Liver (tissue), 10 donors: ENCODE results near the gene DDX50. TPM values are rescaled to one million over a fixed set of nuclear protein-coding genes. Genes with fewer than 3 reads are reported as not detected.

Experiments
- DNase-seq: peaks from one replicate; pipeline ENCODE4 v3.0.0-alpha.2; 2017; ENCODE audit warnings: low spot score
- H3K27ac ChIP-seq, 2 donors: one replicate each; pipeline ENCODE4 v1.7.0; 2013; ENCODE audit warnings: inconsistent platforms in 2 of 2, low read length in 2 of 2, control low read depth in 1 of 2, low read depth in 1 of 2, mild to moderate bottlenecking in 1 of 2
- H3K27me3 ChIP-seq, 4 donors: one replicate each; pipeline versions ENCODE4 v1.6.1 to v1.7.0; 2013; ENCODE audit warnings: low read length in 3 of 4, inconsistent platforms in 1 of 4, mild to moderate bottlenecking in 1 of 4, moderate library complexity in 1 of 4; ENCODE audit not compliant: control insufficient read depth in 4 of 4, insufficient read depth in 4 of 4
- H3K36me3 ChIP-seq, 4 donors: one replicate each; pipeline versions ENCODE4 v1.6.1 to v1.7.0; 2013; ENCODE audit warnings: low read length in 3 of 4, mild to moderate bottlenecking in 3 of 4, low read depth in 1 of 4, moderate library complexity in 1 of 4; ENCODE audit not compliant: control insufficient read depth in 4 of 4, insufficient read depth in 3 of 4
- H3K4me1 ChIP-seq, 4 donors: one replicate each; pipeline versions ENCODE4 v1.6.1 to v1.7.0; 2013; ENCODE audit warnings: low read length in 3 of 4, mild to moderate bottlenecking in 3 of 4, moderate library complexity in 1 of 4; ENCODE audit not compliant: control insufficient read depth in 4 of 4, insufficient read depth in 4 of 4
- H3K4me3 ChIP-seq, 3 donors: one replicate each; pipeline versions ENCODE4 v1.6.1 to v1.7.0; 2013; ENCODE audit warnings: low read length in 3 of 3, control low read depth in 1 of 3, low read depth in 1 of 3, mild to moderate bottlenecking in 1 of 3
- H3K9ac ChIP-seq, 2 donors: one replicate each; pipeline ENCODE4 v1.7.0; 2013; ENCODE audit warnings: low read length in 2 of 2, mild to moderate bottlenecking in 2 of 2, moderate library complexity in 2 of 2, control low read depth in 1 of 2, low read depth in 1 of 2
- H3K9me3 ChIP-seq, 4 donors: one replicate each; pipeline versions ENCODE4 v1.6.1 to v1.7.0; 2013; ENCODE audit warnings: low read length in 3 of 4; ENCODE audit not compliant: control insufficient read depth in 4 of 4
- EGR1 ChIP-seq, 2 donors: IDR thresholded peaks; 2 replicates each; pipeline ENCODE4 v1.6.1; 2016 to 2018; ENCODE audit warnings: antibody characterized with exemption in 2 of 2, low read depth in 2 of 2
- FOXA2 ChIP-seq: IDR thresholded peaks from 2 replicates; pipeline ENCODE4 v1.6.1; 2016; ENCODE audit warnings: antibody characterized with exemption
- HNF4G ChIP-seq: IDR thresholded peaks from 2 replicates; pipeline ENCODE4 v1.6.1; 2016; ENCODE audit warnings: antibody characterized with exemption
- JUND ChIP-seq, 2 donors: IDR thresholded peaks; 2 replicates each; pipeline ENCODE4 v1.6.1; 2016; ENCODE audit warnings: antibody characterized with exemption in 2 of 2
- NR2F2 ChIP-seq: IDR thresholded peaks from 2 replicates; pipeline ENCODE4 v1.6.1; 2016; ENCODE audit warnings: antibody characterized with exemption
- RAD21 ChIP-seq, 2 donors: IDR thresholded peaks; 2 replicates each; pipeline ENCODE4 v1.6.1; 2016; ENCODE audit warnings: antibody characterized with exemption in 2 of 2, mild to moderate bottlenecking in 2 of 2
- RXRA ChIP-seq, 2 donors: IDR thresholded peaks; 2 replicates each; pipeline ENCODE4 v1.6.1; 2017 to 2018; ENCODE audit warnings: antibody characterized with exemption in 2 of 2, mild to moderate bottlenecking in 1 of 2
- TAF1 ChIP-seq: conservative IDR thresholded peaks from 2 replicates; pipeline ENCODE4 v1.6.1; 2016; ENCODE audit warnings: antibody characterized with exemption, mild to moderate bottlenecking
- YY1 ChIP-seq: IDR thresholded peaks from 2 replicates; pipeline ENCODE4 v1.6.1; 2016; ENCODE audit warnings: antibody characterized with exemption, mild to moderate bottlenecking
- WGBS: extraction: QIAGEN DNeasy Blood & Tissue Kit; methylation state at CpG from one replicate; pipeline ENCODE4 v1.1.7; 2013; 5-methylcytosine and 5-hydroxymethylcytosine counted together
- polyA plus RNA-seq, 2 donors: library from polyadenylated mRNA; stranded (reverse) in 1 of 2; unstranded in 1 of 2; fragments of 200-250 nt in 1 of 2; fragments of >200 nt in 1 of 2; fragmentation: Nextera tagmentation in 1 of 2; extraction: Ambion mirVana in 1 of 2; gene quantifications; one replicate each; pipeline versions ENCODE4 v1.2.1 to v1.2.3, GENCODE V29; 2013 to 2015
- small RNA-seq: library from RNA; depleted of rRNA; stranded (forward); fragments of <200 nt; gene quantifications from one replicate; pipeline ENCODE3, GENCODE V24; 2014
- total RNA-seq, 2 donors: library from RNA; depleted of rRNA; stranded (reverse); fragments of >200 nt; gene quantifications; one replicate each; pipeline ENCODE4 v1.2.3, GENCODE V29; 2014
- TF ChIP-seq, protein P1 (sequence below): fragments of 150-350 bp; IDR thresholded peaks from 2 replicates; pipeline ENCODE4 v1.5.1; 2017; ENCODE audit warnings: improper control_type of control experiment, low read depth, low read length; ENCODE audit not compliant: missing input control
- TF ChIP-seq, protein P2 (sequence below): IDR thresholded peaks from 2 replicates; pipeline ENCODE4 v1.6.1; 2016; ENCODE audit warnings: antibody characterized with exemption
- donor health status: healthy.
- donor health status: healthy.
- donor health status: healthy.
- donor health status: healthy.
- donor health status: healthy.

Gene DDX50
- total and polyA plus RNA-seq, 4 donors, result 7.0 to 18.8 (median 10.5) TPM

DNA sequence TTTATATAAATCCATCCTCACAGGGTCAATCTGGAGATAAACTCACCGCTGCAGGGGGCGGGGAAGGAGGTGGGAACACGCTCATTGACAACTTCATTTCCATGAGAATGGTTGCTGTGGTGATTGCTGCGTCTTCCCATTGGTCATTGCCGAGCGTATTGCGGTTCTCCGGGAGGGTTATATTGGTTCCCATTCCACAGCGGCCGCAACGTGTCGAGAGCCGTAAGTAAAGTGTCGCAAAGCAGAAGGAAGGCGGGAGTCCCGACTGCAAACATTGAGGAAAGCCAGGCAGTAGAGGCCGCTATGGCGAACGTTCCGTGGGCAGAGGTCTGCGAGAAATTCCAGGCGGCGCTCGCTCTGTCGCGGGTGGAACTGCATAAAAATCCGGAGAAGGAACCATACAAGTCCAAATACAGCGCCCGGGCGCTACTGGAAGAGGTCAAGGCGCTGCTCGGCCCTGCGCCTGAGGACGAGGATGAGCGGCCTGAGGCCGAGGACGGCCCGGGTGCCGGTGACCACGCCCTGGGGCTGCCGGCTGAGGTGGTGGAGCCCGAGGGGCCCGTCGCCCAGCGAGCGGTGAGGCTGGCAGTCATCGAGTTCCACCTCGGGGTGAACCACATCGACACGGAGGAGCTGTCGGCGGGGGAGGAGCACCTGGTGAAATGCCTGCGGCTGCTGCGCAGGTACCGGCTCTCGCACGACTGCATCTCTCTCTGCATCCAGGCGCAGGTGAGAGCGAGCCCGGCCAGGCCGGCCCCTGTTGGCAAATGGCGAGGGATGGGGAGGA lies 87.6 kb downstream of the DDX50 start, which contains the start of gene KIFBP (continued):
- TF ChIP-seq, protein P1, sequence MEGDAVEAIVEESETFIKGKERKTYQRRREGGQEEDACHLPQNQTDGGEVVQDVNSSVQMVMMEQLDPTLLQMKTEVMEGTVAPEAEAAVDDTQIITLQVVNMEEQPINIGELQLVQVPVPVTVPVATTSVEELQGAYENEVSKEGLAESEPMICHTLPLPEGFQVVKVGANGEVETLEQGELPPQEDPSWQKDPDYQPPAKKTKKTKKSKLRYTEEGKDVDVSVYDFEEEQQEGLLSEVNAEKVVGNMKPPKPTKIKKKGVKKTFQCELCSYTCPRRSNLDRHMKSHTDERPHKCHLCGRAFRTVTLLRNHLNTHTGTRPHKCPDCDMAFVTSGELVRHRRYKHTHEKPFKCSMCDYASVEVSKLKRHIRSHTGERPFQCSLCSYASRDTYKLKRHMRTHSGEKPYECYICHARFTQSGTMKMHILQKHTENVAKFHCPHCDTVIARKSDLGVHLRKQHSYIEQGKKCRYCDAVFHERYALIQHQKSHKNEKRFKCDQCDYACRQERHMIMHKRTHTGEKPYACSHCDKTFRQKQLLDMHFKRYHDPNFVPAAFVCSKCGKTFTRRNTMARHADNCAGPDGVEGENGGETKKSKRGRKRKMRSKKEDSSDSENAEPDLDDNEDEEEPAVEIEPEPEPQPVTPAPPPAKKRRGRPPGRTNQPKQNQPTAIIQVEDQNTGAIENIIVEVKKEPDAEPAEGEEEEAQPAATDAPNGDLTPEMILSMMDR, result peak; percentile 25
- TF ChIP-seq TAF1, result peak; percentile 80

DNA sequence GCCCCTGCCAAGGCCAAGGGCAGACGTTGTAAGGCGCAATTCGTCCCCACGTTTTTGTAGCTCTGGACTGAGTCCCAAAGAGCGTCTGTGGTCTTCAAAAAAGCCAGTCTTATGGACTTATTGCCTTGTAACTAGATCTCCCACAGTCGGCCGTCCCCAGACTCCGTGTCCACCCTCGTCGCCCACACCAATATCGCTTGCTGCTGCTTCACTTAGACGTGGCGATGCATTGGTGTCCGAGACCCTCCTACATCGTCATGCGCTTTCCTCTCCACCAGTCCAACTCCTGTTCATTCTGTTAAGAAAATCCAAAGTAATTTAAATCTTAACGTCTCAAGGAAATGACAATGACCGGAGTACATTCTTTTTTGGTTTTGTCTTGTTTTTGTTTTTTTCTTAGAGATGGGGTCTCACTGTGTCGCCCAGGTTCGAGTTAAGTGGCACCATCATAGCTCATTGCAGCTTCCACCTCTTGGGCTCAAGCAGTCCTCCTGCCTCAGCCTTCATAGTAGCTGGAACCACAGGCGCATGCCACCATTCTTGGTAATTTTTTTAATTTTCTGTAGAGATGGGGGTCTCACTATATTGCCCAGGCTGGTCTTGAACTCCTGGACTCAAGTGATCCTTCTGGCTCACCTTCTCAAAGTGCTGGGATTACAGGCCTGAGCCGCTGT lies 88.3 kb downstream of the DDX50 start:
- no peak for DNase-seq
- peak overlapping the region; percentile 86 to 96 (median 91) for H3K4me3 ChIP-seq
- no peak for TF ChIP-seq YY1
- TF ChIP-seq, protein P2, sequence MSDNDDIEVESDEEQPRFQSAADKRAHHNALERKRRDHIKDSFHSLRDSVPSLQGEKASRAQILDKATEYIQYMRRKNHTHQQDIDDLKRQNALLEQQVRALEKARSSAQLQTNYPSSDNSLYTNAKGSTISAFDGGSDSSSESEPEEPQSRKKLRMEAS, result no peak
- TF ChIP-seq JUND (IDR thresholded peaks at IDR 0.05), result no peak
- TF ChIP-seq EGR1 (IDR thresholded peaks at IDR 0.05; ENCODE audit: low read depth in 2 of 2), result no peak
- TF ChIP-seq RAD21 (IDR thresholded peaks at IDR 0.05), result no peak
- TF ChIP-seq NR2F2, result no peak
- no peaks in the 10 kb centered on the region for H3K27me3 ChIP-seq
- H3K4me1 ChIP-seq, result peaks cover 0 to 19% (median 12%) of the 10 kb centered on the region in 4 donors
- peaks cover 0 to 9% (median 5%) of the 10 kb centered on the region in 4 donors for H3K36me3 ChIP-seq
- no peaks in the 10 kb centered on the region for H3K9me3 ChIP-seq
- WGBS, result 24% methylated on average over 22 of the region's 22 CpGs
- H3K9ac ChIP-seq, result peak overlapping the region; percentile 60 to 84
- H3K27ac ChIP-seq, result peak overlapping the region; percentile 69 to 70

DNA sequence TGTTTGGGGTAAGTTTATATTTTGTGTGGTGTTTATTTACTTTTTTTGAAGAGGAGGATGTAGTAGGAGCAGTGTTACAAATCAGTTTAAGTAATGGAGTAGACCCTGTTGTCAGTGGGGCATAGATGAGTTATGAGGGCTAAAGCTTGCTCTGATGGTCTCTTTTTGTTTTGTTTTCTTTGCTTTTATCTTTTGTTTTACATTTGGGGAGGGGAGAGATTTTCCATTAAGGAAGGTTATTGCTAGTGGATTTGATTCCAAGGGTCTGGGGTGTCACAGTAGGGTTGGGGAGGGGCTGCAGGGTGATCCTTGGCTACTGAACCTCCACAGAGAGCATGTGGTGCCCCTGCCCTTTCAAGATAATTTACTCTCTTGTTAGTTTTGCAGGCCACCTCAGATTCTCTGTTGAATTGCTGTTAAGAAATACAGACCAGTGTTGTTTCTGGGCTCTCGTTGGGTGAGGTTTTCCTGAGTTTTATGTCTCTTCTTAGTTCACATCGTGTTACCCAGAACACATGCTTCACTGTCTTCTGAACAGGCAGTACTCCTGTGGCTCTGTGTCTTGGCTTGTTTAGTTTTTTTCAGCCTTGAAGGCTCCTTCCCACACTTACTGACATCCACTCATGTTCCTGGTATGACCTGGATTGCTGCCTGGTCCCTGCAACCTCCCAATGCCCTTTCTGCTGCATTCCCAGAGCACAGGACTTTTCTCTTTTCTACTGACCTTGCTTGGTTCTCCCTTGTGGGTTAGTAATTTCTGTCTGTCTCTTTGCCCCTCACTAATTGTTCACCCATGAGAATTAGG lies 91.7 kb downstream of the DDX50 start:
- TF ChIP-seq FOXA2 (no peak), RXRA (IDR thresholded peaks at IDR 0.05) (no peak), HNF4G (no peak), TAF1 (no peak), YY1 (no peak)
- Histone ChIP-seq H3K4me1 (peaks cover 0 to 19% (median 12%) of the 10 kb centered on the region in 4 donors), H3K27me3 (no peaks in the 10 kb centered on the region), H3K4me3 (no peak overlapping the region), H3K9me3 (no peaks in the 10 kb centered on the region), H3K27ac (no peak overlapping the region), H3K9ac (no peak overlapping the region), H3K36me3 (peaks cover 0 to 1% (median 0%) of the 10 kb centered on the region in 4 donors)
- DNase-seq, result no peak
- WGBS, result 84% methylated on average over 2 of the region's 2 CpGs

Small RNA genes lying within 50 kb of the gene (small RNA-seq; reads per million reads assigned to genes)
- not detected for gene RNU6-571P

Other genes with a start within 250 kb of the DDX50 start
- 10 to 100 TPM; 19.2 to 27.5 TPM for gene CCAR1, start 180.1 kb upstream of the DDX50 start, total RNA-seq
- gene CCAR1, start 180.1 kb upstream of the DDX50 start, polyA plus RNA-seq, result 10 to 100 TPM; 10.5 to 20.3 TPM
- gene STOX1, start 73.8 kb upstream of the DDX50 start, total RNA-seq, result 1 to 10 TPM in 1 of 2 donors, under 1 TPM in 1; 0.33 to 2.6 TPM
- under 1 TPM in 1 of 2 donors, not detected in 1; 0.18 TPM for gene STOX1, start 73.8 kb upstream of the DDX50 start, polyA plus RNA-seq
- gene DDX21, start 54.9 kb downstream of the DDX50 start, total RNA-seq, result 10 to 100 TPM; 32.3 to 38.4 TPM
- 10 to 100 TPM; 13.9 to 20.1 TPM for gene DDX21, start 54.9 kb downstream of the DDX50 start, polyA plus RNA-seq
- 10 to 100 TPM in 1 of 2 donors, 1 to 10 TPM in 1; 8.5 to 11.2 TPM for gene KIFBP, start 87.5 kb downstream of the DDX50 start, total RNA-seq
- gene KIFBP, start 87.5 kb downstream of the DDX50 start, polyA plus RNA-seq, result 1 to 10 TPM; 5.7 to 7.3 TPM
- gene SRGN, start 186.8 kb downstream of the DDX50 start, total RNA-seq, result 100 to 1,000 TPM in 1 of 2 donors, 10 to 100 TPM in 1; 32.2 to 305 TPM
- 10 to 100 TPM; 19.5 to 50.3 TPM for gene SRGN, start 186.8 kb downstream of the DDX50 start, polyA plus RNA-seq
- gene VPS26A, start 222.9 kb downstream of the DDX50 start, total RNA-seq, result 10 to 100 TPM; 13.3 to 21.4 TPM
- gene VPS26A, start 222.9 kb downstream of the DDX50 start, polyA plus RNA-seq, result 10 to 100 TPM; 10.9 to 15.8 TPM